GM18873 (cell line): ENCODE measurements around the gene LYRM2.

ENCODE experiments used
- ATAC-seq: cut with Tn5 transposase; IDR thresholded peaks from one replicate; pipeline ENCODE4 v1.9.1; 2021; ENCODE audit warnings: mild to moderate bottlenecking, moderate library complexity, moderate number of reproducible peaks; ENCODE audit not compliant: unreplicated experiment, low FRiP score

LYRM2 gene

DNA sequence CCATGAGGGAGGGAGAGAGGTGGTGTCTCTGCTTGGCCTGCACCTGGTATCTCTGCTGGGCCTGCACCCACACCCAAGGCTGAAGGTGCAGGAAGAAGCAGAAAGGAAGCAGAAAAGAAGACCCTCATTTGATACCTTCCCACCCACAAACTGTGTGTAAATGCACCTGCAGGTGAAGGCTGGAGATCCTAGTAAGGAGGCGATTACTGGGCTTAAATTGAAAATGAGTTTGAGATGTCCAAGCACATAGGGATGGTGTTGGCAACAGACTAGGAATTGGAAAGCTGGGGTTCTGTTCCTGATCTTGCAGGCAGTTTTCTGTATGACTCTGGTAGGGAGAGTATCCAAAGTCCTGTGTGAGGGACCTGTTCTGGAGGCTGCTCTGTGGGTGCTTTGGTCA, 74.7 kb downstream of the LYRM2 start:
- no peak for ATAC-seq

DNA sequence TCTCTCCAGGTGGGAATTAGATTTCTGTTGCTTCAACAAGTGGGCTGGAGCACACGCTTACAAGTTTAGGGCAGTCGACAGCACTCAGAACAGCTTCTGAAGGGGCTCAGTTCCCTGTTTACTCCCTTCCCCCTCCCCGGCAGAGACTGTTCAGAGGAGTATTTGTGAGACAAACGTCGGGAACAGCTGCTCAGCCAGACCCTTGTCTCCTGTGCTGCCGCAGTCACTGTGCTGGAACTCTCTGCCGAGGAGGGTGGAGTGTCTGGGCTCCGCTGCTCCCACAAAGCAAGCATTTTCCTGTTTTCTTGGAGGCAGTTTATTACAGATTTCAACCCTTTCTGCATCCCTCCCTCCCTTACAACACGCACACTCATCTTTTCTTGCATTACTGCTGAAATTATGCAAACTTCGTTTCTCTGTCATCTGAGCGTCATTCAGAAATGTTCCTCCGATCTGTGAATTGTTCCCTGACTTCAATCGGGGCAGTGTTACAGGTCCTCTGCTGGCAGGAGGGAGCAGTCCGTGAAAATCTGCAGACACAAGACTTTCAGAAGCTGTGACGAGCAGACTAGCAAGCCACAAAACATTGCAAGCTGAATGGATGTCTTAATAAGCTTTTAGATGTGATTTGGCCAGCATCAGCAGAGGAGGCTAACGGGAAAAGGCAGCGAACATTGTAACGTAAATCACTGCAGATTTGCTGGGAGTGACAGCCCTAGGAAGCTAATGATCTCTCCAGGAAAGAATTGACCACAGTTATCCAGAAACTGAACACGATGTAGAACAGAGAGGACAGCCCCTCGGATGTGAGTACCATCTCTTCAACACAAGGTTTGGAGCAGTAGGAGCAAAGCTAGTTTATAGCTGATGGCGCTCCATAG, 76.2 kb downstream of the LYRM2 start:
- ATAC-seq = no peak

DNA sequence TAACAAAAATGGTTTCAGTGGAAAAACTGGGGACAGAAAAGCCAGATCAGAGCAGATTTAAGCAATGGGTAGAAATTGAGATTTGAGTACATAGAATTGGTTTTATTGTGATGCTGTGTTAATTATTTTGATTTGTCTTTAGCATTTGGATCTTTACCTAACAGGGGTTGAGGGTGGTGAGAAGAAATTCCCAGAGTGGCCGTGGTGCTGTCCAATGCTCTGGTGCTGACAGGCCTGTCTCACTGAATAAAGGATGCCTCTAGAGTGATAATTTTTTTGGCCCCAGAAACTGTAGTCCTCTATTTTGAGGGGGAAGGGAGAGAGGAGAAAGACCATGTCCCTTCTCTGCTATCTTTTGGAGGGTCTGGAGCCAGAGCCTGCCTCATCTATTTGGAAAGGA, 79.1 kb downstream of the LYRM2 start:
- ATAC-seq = no peak

DNA sequence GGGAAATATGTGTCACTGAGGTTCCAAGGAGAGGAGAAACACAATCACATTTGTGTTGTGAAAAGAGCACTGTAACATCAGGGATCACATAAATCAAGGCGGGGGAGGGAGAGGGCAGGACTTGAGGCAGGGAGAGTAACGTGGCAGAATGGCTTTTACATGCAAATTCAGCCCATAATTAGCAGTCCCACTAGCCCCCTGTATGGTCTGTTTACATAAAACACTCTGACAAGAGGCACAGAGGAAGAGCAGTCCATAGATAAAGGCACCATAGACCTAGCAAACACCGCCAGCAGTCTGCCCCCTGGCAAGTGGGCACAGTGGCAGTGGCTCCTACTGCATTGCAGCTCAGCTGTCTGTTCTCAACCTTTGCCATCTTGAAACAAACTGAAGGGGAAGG, 82.7 kb downstream of the LYRM2 start:
- no peak for ATAC-seq

DNA sequence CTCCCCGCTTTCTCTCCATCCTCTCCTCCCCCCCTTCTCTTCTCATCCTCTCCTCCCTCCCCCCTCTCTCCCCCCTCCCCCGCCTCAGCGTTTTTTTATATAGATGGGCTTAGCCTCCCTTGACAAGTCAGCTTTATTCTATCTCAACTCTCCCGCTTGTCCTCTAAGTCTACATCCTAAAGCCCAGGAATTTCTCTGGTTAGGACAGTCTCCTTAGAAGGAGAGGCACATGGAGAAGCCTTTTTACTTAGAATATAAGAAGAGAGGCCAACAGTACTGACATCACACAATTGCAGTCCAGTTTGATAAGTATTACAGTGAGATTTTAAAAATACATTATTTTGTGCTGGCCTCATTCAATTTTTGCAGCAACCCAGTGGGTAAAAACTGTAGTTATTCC, 83.5 kb downstream of the LYRM2 start:
- ATAC-seq = no peak

DNA sequence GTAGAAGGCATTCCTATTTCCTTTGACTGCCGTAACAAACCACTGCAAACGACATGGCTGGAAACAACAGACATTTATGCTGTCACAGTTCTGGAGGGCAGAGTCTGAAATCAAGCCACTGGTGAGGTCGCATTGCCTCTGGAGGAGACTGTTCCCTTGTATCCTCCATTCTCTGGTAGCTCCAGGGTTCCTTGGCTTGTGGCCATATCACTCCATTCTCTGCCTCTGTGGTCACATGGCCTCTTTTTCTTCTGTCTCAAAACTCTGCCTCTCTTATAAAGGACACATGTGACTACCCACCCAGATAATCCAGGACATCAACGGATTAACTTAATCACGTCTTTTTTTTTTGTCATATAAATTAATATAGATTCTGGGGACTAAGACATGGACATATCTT, 84.4 kb downstream of the LYRM2 start:
- no peak for ATAC-seq

DNA sequence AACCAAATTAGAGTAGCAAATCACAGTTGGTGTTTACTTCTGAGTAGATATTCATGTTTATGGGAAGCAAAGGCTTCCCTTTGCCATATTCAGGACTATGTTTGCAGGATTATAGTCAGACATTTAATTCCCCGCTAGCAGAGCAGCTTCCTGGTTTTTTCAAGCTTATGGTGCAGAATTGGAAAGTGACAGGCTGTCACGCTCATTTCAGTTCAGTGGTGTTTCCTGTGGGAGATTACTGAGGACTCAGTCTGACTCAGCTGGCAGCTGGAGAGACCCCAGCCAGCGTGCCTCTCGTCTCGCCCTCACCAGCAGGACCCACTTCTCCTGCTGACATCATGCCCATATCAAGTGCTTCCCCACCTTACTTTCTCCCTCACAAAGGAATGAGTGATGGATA, 85.1 kb downstream of the LYRM2 start:
- ATAC-seq = no peak

DNA sequence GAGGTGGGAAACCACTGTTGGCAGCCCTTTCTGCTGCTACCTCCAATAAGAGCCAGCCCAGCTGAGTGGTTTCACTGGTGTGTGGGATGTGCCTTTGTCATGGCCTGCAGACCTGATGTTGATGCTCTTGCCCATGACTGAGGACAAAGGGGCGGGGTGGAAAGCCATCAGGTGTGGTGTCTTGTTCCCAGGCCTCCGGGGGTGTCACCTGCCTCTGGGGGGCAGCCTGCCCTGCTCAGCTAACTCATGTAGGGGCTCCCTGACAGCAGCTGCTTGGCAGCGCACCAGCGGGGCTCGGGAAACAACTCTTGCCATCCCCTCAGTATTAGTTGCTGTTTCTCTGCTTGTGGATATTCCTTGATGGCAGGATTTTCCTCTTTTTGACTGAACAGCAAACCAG, 91.3 kb downstream of the LYRM2 start:
- ATAC-seq = no peak

DNA sequence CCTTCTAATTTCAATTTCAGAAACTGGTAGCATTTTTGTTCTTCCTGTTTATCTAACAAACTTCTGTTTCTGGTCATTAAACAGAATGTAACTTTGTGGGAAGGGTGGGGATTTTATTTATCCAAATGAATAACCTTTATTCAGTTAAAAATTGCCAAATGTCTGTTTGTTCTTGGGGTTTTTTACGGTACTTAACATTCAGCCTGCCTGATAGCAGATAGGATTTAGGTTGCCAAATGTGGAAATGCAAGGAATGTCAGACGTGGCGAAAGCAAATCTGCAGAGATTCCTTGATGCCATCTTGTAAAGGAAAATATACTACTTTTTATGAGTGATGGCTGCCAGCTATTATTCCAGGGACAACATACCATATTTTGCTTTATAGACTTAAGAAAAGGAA, 95.7 kb downstream of the LYRM2 start:
- no peak for ATAC-seq

DNA sequence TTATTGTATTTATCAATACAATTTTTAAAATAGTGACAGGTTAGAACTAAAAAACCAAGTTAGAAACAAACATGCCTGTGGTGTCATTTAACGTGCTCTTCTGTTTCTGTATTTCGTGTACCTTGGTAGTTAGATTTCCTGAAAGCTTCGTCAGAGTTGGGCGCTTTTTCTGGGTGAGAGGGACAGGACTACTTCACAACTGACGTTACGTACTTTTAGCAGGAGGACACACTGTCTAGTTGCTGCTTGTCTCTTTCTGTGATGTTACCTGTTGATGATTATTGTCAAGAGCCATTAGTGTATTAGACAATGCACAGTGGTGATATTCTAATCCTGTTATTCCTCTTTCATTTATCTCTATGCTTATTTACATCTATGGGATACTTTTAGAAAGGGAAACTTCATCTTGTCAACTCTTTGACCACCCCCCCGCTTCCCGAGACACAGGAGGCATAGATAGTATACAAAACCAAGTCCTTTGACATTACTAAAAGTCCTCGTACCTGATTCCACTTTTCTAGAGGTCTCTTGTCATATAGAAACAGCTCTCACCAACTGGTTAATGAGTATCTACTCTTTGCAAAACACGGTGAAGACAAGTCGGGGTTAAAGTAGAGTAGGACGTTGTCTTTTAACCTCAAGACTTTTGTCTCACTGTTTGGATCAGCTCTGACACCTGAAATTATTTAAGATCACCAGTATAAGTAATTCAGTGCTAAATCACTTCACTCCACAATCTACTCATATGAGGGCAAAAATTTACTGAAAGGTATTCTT, 96.3 kb downstream of the LYRM2 start:
- ATAC-seq = no peak

DNA sequence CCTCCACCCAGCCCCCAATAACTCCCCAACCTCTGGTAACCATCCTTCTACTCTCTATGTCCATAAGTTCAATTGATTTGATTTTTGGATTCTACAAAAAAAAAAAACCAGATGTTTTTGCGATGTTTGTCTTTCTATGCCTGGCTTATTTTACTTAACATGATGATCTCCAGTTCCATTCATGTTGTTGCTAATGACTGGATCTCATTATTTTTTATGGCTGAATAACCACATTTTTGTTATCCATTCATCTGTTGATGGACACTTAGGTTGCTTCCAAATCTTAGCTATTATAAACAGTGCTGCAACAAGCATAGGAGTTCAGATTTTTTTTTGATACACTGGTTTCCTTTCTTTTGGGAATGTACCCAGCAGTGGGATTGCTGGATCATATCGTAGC, 98.8 kb downstream of the LYRM2 start:
- no peak for ATAC-seq

DNA sequence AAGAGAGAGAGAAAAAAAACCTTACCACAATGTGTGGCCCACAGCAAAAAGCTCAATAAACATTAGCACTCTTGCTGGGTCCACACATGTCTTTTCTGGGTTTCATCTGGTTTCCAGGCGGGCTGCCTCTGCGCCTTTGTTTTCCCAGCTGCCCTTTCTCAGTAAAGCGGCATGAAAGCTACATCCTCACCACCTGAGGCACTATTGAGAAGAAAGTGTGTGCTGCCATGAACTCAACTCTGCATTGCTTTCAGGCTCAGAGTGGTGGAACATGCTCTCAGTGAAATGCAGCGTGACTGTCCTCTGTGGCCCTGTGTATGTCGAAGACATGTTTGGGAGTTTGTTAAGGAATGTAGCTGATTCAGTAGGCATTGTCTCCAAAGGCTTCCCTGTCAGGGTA, 102.3 kb downstream of the LYRM2 start:
- no peak for ATAC-seq

DNA sequence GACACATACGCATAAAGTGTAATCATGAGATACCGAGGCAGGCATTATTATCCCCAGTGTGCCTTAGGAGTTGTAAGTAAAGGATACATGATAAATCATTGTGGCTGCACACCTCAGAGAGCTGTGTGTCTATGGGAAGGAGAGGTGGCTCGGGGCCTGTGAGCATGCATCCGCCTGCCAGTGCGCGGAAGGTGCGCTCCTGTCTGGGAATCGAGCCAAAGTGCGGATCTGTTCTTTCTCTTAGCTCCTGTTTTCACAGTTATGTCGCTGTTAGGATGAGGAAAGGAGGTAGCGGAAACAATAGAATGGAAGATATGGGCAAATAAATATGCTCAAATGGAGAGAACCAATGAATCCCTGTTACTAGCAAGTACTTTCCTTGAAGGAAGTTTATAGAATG, 107.6 kb downstream of the LYRM2 start:
- no peak for ATAC-seq

DNA sequence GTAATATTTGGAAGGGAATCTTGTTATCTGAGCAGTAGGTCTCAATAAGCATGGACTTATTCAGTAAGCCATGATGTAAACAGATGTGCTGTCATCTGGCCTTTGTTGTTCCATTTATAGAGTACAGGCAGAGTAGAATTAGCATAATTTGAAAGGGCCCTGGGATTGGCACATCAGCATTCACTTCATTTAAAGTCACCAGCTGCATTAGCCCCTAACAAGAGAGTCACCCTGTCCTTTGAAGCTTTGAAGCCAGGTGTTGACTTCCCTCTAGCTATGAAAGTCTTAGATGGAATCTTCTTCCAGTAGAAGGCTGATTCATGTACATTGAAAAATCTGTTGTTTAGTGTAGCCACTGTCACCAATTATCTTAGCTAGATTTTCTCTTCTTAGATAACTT, 109.7 kb downstream of the LYRM2 start:
- ATAC-seq = no peak

DNA sequence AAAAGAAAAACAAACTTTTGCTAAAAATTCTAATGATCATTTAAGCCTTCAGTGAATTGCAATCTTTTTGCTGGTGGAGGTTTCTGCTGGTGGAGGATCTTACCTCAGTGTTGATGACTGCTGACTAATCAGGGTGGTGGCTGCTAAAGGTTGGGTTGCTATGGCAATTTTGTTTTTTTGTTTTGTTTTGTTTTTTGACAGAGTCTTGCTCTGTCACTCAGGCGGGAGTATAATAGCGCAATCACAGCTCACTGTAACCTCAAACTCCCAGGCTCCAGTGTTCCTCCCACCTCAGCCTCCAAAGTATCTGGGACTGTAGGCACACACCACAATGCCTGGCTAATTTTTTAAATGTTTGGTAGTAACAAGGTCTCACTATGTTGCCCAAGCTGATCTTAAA, 110.9 kb downstream of the LYRM2 start:
- no peak for ATAC-seq

DNA sequence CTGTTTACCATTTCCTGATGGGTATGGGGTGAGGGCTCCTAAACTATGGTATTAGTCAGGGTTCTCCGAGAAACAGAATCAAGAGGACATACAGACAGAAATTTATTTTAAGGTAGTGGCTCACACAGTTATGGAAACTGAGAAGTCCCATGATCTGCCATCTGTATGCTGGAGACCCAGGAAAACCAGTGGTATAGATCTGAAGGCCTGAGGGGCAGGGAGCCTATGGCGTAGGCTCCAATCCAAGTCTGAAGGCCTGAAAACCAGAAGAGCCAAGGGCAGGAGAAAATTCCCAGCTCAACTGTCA, 112.0 kb downstream of the LYRM2 start:
- no peak for ATAC-seq

DNA sequence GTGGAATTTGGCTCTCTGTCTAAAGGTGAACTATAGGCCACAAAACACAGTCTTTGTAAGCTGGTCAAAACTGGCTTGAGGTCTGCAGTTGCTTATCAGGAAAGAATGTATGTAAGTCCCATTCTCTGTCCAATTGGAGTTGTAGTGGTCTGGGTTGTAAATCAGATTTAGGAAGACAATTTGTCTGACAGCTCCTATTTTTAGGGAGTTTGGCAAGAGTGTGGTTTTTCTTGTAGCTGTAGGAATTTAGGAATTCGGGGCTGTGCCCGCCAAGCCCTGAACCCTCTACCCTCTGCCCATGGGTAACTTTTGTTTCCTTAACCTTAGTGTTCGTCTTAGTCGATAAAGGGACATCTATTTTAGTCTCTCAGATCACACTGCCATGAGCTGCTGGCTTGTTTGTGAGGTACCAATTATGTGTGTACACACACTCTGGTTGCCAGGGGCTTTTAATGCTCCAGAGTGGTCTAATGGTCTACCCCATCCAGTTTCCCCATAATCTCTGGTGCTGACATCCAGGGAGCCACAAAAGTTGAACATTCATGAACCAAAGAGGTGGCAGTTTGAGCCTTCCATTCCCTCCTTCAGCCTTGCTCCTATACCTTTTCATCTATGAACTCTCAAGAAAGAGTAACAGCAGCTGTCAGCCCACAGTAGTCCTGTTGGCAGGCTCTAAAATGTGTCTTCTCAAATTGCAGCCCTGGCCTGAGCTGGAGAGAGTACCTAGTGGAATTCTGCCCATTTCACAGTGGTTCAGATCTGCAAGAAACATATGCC, 112.6 kb downstream of the LYRM2 start:
- ATAC-seq = no peak

DNA sequence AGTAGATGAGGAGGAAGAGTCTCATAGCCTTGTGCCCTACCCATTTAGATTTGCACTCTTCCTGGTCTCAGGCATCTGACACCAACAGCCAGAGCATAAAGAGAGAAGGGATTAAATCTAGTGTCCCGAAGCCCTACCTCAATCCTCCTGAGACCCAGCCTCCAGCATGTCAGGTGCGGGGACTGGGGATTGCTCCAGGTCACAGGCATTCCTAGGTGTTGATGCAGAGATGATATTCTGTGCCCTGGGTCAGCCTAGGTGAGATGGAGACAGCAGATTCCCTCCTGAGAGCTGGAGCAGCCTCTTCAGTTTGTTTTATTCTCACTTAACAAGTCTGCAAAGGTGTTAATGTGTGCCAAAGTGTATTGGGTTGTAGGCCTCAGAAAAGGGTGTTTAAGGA, 115.8 kb downstream of the LYRM2 start:
- no peak for ATAC-seq

DNA sequence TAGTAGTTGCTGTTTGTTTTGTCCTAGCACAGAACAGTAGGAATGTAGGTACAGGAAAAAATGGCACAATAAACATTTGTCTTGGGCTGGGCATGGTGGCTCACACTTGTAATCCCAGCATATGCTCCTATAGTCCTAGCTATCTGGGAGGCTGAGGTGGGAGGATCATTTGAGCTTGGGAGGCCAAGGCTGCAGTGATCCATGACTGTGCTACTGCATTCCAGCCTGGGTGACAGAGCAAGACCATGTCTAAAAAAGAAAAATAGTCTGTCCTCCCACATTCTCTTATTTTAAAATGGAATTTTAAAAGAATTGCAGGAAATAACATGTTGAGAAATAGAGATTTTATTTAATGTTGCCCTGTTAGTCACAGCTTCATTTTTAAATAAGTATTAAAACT, 117.8 kb downstream of the LYRM2 start:
- ATAC-seq = no peak

DNA sequence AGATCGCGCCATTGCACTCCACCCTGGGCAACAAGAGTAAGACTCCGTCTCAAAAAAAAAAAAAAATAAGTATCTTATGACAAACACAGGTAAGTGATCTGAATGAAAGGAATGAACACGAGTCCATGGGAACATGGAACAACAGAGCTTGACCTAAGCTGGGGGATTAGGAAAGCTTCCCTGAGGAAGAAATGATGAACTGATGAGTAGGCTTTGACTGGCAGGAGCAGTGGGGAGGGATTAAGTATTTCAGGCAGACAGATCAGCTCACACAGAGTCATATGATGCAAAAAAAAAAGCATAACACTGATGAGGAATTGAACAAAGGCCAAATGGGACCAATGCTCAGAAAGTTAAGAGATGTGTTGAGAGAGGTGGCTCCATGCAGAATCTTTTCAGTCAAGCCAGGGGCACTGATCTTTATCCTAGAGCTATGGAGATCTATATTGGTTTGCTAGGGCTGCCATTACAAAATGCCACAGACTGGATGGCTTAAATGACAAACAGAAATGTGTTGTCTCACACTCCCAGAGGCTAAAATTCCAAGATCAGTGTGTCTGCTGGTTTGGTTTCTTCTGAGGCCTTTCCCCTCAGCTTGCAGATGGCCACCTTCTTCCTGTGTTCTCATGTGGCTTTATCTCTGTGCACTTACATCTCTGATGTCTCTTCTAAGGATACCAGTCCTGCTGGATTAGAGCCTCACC, 120.0 kb downstream of the LYRM2 start:
- ATAC-seq = no peak
